Sigmoid colon (tissue), 4 donors: ENCODE data around the gene MACF1.

Experiments
- CTCF ChIP-seq, 4 experiments: fragments of 450-650 bp in 3 of 4; fragments of 200-600 bp in 1 of 4; IDR thresholded peaks; one replicate each; pipeline ENCODE4 v1.5.1; 2016 to 2019; ENCODE audit warnings: antibody characterized with exemption in 4 of 4, mild to moderate bottlenecking in 3 of 4, moderate library complexity in 2 of 4
- POLR2A ChIP-seq, 2 donors: fragments of 450-650 bp; IDR thresholded peaks; one replicate each; pipeline ENCODE4 v1.6.1; 2016; ENCODE audit warnings: antibody characterized with exemption in 2 of 2, mild to moderate bottlenecking in 2 of 2, moderate library complexity in 2 of 2
- POLR2AphosphoS5 ChIP-seq, 4 donors: sonication (generic); formaldehyde crosslinking; IDR thresholded peaks; one replicate each; pipeline ENCODE4 v1.6.1; 2017; ENCODE audit warnings: antibody characterized with exemption in 4 of 4

- no peak for TF ChIP-seq CTCF (IDR thresholded peaks at IDR 0.05)
- TF ChIP-seq POLR2A (IDR thresholded peaks at IDR 0.05): no peak
- peak in 3 of 4 donors; percentile 31 to 50 (median 39) for TF ChIP-seq POLR2AphosphoS5 (IDR thresholded peaks at IDR 0.05)
Observed at GRCh38 chr1:39499668-39500067, 295.2 kb downstream of the MACF1 start.
